AG09309 (cell line): ENCODE measurements around the gene RBL2.

ENCODE experiments used
- DNase-seq: peaks from one replicate; pipeline ENCODE4 v3.0.0-alpha.2; 2010; ENCODE audit warnings: low read depth
- H3K4me3 ChIP-seq: 2 replicates; pipeline ENCODE4 v1.5.1; 2011; ENCODE audit warnings: mild to moderate bottlenecking, low read depth, low read length, moderate library complexity; ENCODE audit not compliant: control insufficient read depth
- CTCF ChIP-seq: IDR thresholded peaks from 2 replicates; pipeline ENCODE4 v1.5.1; 2011; ENCODE audit warnings: mild to moderate bottlenecking, low read depth, low read length, inconsistent platforms; ENCODE audit not compliant: insufficient read depth, control insufficient read depth; ENCODE audit errors: missing control alignments

The RBL2 gene

DNA sequence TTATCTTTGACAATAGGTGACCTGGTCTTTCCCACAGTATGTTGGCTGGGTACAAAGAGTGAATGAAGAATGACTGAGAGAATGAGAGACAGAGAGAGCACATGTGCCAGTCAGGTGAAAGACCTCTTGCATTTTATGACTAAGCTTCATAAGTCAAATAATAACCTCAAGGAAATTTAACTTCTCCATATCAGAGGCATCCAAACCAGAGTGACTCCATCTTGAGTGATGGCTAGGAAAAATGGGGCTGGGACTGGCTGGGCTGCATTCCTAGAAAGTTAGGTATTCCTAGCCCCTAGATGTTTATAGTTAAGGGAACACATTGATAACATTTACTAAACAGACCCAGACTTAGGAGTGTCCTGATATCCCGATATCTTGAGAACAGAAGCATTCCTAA, 3.9 kb upstream of the RBL2 start:
- TF ChIP-seq CTCF = no peak
- no peak overlapping the region for H3K4me3 ChIP-seq
- no peak for DNase-seq

- no peak for TF ChIP-seq CTCF
- H3K4me3 ChIP-seq = no peak overlapping the region
- DNase-seq = no peak
These were observed 762 bp upstream of the RBL2 start for GRCh38 chr16:53433509-53433908.

GRCh38 chr16:53433930-53434376, 318 bp upstream of the RBL2 start:
- DNase-seq = no peak
- TF ChIP-seq CTCF = no peak
- H3K4me3 ChIP-seq = peak overlapping the region; percentile 84

DNA sequence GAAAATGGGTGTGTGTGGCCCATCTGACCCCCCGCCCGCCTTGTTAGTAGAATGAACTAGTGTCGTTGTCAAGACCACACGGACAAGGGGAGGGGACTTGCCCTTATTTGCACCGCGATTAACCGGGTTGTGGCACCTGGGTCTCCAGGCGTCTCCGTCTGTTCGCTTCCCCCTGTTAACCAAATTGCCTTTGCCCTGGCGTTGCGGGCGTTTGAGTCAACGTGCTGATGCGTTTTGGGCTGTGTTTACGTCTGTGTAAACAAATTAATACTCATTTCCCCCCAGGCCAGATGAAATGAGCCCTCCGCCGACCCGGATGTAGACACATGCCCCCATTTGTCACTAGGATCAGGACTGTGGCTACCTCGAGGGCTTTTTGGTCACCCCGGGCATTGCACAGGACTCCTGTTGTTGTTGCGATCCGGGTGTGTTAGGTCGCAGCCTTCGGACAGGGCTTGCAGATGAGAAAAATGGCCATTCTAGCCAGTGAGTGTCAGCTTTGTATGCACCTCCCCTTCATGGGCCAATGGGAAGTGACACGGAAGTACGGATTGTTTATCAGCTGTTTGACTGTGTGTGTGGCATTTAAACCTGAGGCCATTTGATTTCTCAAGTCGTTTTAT, 906 bp downstream of the RBL2 start:
- TF ChIP-seq CTCF = no peak
- DNase-seq = peak; percentile 58
- peak overlapping the region; percentile 84 for H3K4me3 ChIP-seq

- no peak for DNase-seq
- TF ChIP-seq CTCF = no peak
- no peak overlapping the region for H3K4me3 ChIP-seq
These were observed 5.9 kb downstream of the RBL2 start for GRCh38 chr16:53440125-53440524.

- no peak overlapping the region for H3K4me3 ChIP-seq
- no peak for DNase-seq
- no peak for TF ChIP-seq CTCF
These were observed 11.3 kb downstream of the RBL2 start for GRCh38 chr16:53445534-53445933.
